GM12892 (cell line): ENCODE results near the gene ARMH1.

ENCODE experiments used
- POLR2AphosphoS5 ChIP-seq: IDR thresholded peaks from 2 replicates; pipeline ENCODE4 v1.6.1; 2011; ENCODE audit warnings: low read depth, low read length, control low read depth
- TAF1 ChIP-seq: IDR thresholded peaks from 2 replicates; pipeline ENCODE4 v1.6.1; 2011; ENCODE audit warnings: low read depth, mild to moderate bottlenecking, control low read depth, low read length, borderline replicate concordance

DNA sequence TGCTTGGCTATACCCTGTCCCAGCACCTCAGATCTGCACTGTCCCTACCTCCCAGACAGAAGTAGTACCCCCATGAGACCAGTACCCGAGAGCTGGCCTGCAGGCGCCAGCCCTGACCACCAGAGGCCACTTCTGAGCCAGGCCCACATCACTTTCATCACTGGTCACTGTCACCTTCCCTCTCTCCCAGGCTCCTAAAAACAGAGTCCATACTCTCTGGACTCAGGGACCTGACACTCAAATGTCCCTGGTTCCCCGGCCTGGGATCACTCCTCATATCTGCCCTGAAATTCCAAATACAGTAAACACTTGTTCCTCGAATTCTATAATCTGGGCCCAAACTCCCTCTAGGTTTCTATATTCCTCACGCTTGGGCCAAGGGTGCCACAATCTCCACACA lies 18.9 kb upstream of the ARMH1 start:
- no peak for TF ChIP-seq POLR2AphosphoS5
- no peak for TF ChIP-seq TAF1
